GM19239 (cell line): ENCODE measurements around the gene ATP1A4.
"Not testable (repeated sequence)": the region's sequence is repeated elsewhere in the genome, so short reads cannot be mapped to it uniquely, and the experiment has no call there.

Source experiments
- DNase-seq: peaks from one replicate; pipeline ENCODE4 v3.0.0; 2011; ENCODE audit warnings: low spot score; ENCODE audit not compliant: insufficient read length
- FAIRE-seq: peaks from 2 replicates; lab custom pipeline; 2011; peaks lifted over from hg19 to GRCh38; lab: Jason Lieb, UNC

Gene ATP1A4

GRCh38 chr1:160151303-160151702 is at the start of gene ATP1A4:
TSS of gene ATP1A4 (plus strand) at chr1:160151603. CDS start at chr1:160152041, 438 bp downstream.
- FAIRE-seq (no peak), DNase-seq (no peak)

- no peak for FAIRE-seq
- DNase-seq: no peak
These were observed 49.5 kb upstream of the ATP1A4 start for GRCh38 chr1:160101717-160102522.

GRCh38 chr1:160103658-160104408 is 47.6 kb upstream of the ATP1A4 start:
- DNase-seq (no peak), FAIRE-seq (no peak)

GRCh38 chr1:160104486-160104885 is 46.9 kb upstream of the ATP1A4 start:
- FAIRE-seq (no peak), DNase-seq (no peak)

GRCh38 chr1:160105155-160105554 is 46.2 kb upstream of the ATP1A4 start:
- DNase-seq: no peak
- FAIRE-seq: no peak

- DNase-seq (no peak), FAIRE-seq (no peak)
These were observed 43.9 kb upstream of the ATP1A4 start for GRCh38 chr1:160107512-160107911.

- DNase-seq (peak; percentile 34), FAIRE-seq (no peak)
These were observed 42.3 kb upstream of the ATP1A4 start for GRCh38 chr1:160108888-160109662.

GRCh38 chr1:160109686-160110085 is 41.7 kb upstream of the ATP1A4 start:
- FAIRE-seq: no peak
- DNase-seq: no peak

GRCh38 chr1:160111462-160111861 is 39.9 kb upstream of the ATP1A4 start:
- not testable (repeated sequence) for DNase-seq, FAIRE-seq

- FAIRE-seq: no peak
- DNase-seq: no peak
These were observed 39.0 kb upstream of the ATP1A4 start for GRCh38 chr1:160112357-160112756.

- FAIRE-seq (no peak), DNase-seq (no peak)
These were observed 38.0 kb upstream of the ATP1A4 start for GRCh38 chr1:160113407-160113806.

GRCh38 chr1:160114085-160114484 is 37.3 kb upstream of the ATP1A4 start:
- no peak for FAIRE-seq

GRCh38 chr1:160115545-160116282 is 35.7 kb upstream of the ATP1A4 start, which contains the start of gene ATP1A2:
TSS of gene ATP1A2 (plus strand) at chr1:160115759. CDS start at chr1:160115862, 103 bp downstream.
- DNase-seq (no peak), FAIRE-seq (no peak)

More at GRCh38 chr1:160114085-160114484, 37.3 kb upstream of the ATP1A4 start:
- DNase-seq: no peak

GRCh38 chr1:160116283-160117147 is 34.9 kb upstream of the ATP1A4 start:
- FAIRE-seq (no peak), DNase-seq (no peak)

GRCh38 chr1:160117300-160117699 is 34.1 kb upstream of the ATP1A4 start:
- FAIRE-seq (no peak), DNase-seq (no peak)

GRCh38 chr1:160117709-160118183 is 33.7 kb upstream of the ATP1A4 start:
- FAIRE-seq (no peak), DNase-seq (no peak)

- no peak for DNase-seq
- FAIRE-seq: no peak
These were observed 32.5 kb upstream of the ATP1A4 start for GRCh38 chr1:160118928-160119327.

GRCh38 chr1:160120797-160121196 is 30.6 kb upstream of the ATP1A4 start:
- DNase-seq (no peak), FAIRE-seq (no peak)

GRCh38 chr1:160121388-160121787 is 30.0 kb upstream of the ATP1A4 start:
- DNase-seq (no peak), FAIRE-seq (no peak)
